Neural progenitor cell (in vitro differentiated cells): ENCODE measurements around the gene EHMT2.

Experiments
- CTCF ChIP-seq: fragments of 200-600 bp; sonication (generic); IDR thresholded peaks from 2 replicates; pipeline ENCODE4 v1.5.1; 2017; ENCODE audit warnings: antibody characterized with exemption, mild to moderate bottlenecking
- EZH2 ChIP-seq: fragments of 200-600 bp; sonication (generic); IDR thresholded peaks from 2 replicates; pipeline ENCODE4 v1.6.1; 2017; ENCODE audit warnings: antibody characterized with exemption, mild to moderate bottlenecking, moderate library complexity
- EZH2phosphoT487 ChIP-seq: fragments of 200-600 bp; sonication (generic); IDR thresholded peaks from 2 replicates; pipeline ENCODE4 v1.6.1; 2017; ENCODE audit warnings: antibody characterized with exemption

DNA sequence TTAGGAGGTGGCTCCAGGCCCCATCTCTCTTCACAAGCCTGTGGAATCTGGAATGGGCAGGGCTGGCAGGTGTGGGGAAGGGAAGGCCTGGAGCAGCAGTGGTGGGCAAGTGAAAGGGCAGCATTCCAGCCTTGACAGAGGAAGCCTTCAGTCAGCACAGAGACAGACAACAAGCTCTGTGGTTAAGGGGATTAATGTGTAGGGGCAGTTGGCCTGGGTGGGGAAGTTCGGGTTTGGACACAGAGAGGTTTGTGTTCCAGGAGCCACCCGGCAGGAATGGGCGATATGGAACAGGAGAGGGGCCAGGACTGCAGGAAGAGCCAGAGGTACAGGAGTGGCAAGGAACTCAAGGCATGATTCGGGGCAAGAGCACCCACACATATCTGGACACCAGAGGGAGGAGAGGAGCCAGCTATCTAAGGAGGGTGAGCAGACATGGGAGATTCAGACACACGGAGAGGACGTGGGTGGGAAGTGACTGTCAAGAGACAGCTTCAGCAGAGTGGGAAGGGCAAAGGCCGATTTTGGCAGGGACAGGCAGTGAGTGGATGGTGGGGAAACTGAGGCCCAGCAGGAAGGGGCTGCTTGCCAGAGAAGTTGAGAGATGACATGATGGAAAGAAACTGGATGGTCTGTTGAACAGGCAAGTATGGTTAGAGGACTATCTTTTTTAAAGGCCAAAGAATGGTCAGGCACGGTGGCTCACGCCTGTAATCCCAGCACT, 16.2 kb downstream of the EHMT2 start:
- TF ChIP-seq CTCF (no peak), EZH2 (no peak), EZH2phosphoT487 (no peak)
